ENCODE data around the gene CLTC.

The CLTC gene

DNA sequence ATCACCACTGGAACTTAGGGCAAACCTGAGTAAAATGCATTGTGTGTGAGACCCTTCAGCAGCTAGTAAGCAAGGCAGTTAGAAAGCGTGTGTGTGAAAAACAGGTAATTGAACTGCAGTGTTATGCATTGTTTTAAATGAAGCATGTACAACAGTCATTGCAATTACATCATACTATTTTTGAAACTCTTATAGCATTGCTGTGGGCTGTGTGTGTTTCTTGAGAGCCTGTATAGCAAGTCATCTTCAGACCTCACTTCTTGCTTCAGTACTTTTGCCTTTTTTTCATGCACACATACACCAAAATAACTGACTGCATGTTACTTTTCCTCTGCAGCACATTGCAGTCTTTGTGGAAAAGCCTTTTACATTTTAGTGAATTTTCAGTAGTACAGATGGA lies 68.3 kb downstream of the CLTC start:
- TF ChIP-seq SIN3A (IDR thresholded peaks at IDR 0.05; ENCODE audit: borderline replicate concordance, insufficient read depth, low read length): no peak
- no peak; the same call in 1 of the 2 replicates for TF ChIP-seq POLR2AphosphoS5 (IDR thresholded peaks at IDR 0.05; ENCODE audit: low read depth, low read length)
- no peak for TF ChIP-seq TAF1 (IDR thresholded peaks at IDR 0.05; ENCODE audit: borderline replicate concordance, insufficient read depth, low read length)
- TF ChIP-seq FOXP2 (optimal IDR thresholded peaks at IDR 0.05; ENCODE audit: borderline replicate concordance, extremely low read depth, extremely low read length, insufficient read depth): no peak
- TF ChIP-seq, protein P1, sequence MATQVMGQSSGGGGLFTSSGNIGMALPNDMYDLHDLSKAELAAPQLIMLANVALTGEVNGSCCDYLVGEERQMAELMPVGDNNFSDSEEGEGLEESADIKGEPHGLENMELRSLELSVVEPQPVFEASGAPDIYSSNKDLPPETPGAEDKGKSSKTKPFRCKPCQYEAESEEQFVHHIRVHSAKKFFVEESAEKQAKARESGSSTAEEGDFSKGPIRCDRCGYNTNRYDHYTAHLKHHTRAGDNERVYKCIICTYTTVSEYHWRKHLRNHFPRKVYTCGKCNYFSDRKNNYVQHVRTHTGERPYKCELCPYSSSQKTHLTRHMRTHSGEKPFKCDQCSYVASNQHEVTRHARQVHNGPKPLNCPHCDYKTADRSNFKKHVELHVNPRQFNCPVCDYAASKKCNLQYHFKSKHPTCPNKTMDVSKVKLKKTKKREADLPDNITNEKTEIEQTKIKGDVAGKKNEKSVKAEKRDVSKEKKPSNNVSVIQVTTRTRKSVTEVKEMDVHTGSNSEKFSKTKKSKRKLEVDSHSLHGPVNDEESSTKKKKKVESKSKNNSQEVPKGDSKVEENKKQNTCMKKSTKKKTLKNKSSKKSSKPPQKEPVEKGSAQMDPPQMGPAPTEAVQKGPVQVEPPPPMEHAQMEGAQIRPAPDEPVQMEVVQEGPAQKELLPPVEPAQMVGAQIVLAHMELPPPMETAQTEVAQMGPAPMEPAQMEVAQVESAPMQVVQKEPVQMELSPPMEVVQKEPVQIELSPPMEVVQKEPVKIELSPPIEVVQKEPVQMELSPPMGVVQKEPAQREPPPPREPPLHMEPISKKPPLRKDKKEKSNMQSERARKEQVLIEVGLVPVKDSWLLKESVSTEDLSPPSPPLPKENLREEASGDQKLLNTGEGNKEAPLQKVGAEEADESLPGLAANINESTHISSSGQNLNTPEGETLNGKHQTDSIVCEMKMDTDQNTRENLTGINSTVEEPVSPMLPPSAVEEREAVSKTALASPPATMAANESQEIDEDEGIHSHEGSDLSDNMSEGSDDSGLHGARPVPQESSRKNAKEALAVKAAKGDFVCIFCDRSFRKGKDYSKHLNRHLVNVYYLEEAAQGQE (IDR thresholded peaks at IDR 0.05; ENCODE audit: insufficient read depth in 1 of 2, low read depth in 2 of 2, low read length in 2 of 2): no peak

DNA sequence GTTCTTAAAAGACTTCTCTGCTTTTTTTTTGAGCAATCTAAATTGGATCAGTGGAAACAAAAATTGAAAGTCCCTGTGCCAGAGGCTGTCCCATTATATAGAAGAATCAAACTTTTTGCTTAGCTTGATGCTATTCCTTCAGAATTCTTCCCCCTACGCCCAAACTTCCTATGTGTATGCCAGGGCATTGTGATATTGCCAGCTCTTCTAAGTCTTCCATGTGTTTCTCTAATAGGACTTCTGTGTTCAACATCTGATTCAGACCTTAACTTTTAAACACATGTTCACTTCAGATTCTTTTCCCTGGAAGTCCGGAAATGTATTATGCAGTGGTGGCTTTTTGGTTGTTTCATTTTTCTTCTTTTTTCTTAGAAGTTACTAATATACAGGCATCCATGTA lies 68.8 kb downstream of the CLTC start:
- TF ChIP-seq FOXP2 (optimal IDR thresholded peaks at IDR 0.05; ENCODE audit: borderline replicate concordance, extremely low read depth, extremely low read length, insufficient read depth) (no peak), POLR2AphosphoS5 (IDR thresholded peaks at IDR 0.05; ENCODE audit: low read depth, low read length) (no peak), SIN3A (IDR thresholded peaks at IDR 0.05; ENCODE audit: borderline replicate concordance, insufficient read depth, low read length) (no peak), TAF1 (IDR thresholded peaks at IDR 0.05; ENCODE audit: borderline replicate concordance, insufficient read depth, low read length) (no peak)
- TF ChIP-seq, protein P1 (IDR thresholded peaks at IDR 0.05; ENCODE audit: insufficient read depth in 1 of 2, low read depth in 2 of 2, low read length in 2 of 2): no peak

- TF ChIP-seq POLR2AphosphoS5 (IDR thresholded peaks at IDR 0.05; ENCODE audit: low read depth, low read length) (no peak), TAF1 (IDR thresholded peaks at IDR 0.05; ENCODE audit: borderline replicate concordance, insufficient read depth, low read length) (no peak), SIN3A (IDR thresholded peaks at IDR 0.05; ENCODE audit: borderline replicate concordance, insufficient read depth, low read length) (no peak)
Observed at GRCh38 chr17:59693582-59693981, 73.9 kb downstream of the CLTC start.

GRCh38 chr17:59694344-59694743 lies 74.6 kb downstream of the CLTC start:
- TF ChIP-seq FOXP2 (optimal IDR thresholded peaks at IDR 0.05; ENCODE audit: borderline replicate concordance, extremely low read depth, extremely low read length, insufficient read depth): no peak
- TF ChIP-seq, protein P1 (IDR thresholded peaks at IDR 0.05; ENCODE audit: insufficient read depth in 1 of 2, low read depth in 2 of 2, low read length in 2 of 2): no peak
- no peak for TF ChIP-seq TAF1 (IDR thresholded peaks at IDR 0.05; ENCODE audit: borderline replicate concordance, insufficient read depth, low read length)
- TF ChIP-seq SIN3A (IDR thresholded peaks at IDR 0.05; ENCODE audit: borderline replicate concordance, insufficient read depth, low read length): no peak
- 0 out of 2 replicates have a peak, but pooled peaks have one; percentile 36 for TF ChIP-seq POLR2AphosphoS5 (IDR thresholded peaks at IDR 0.05; ENCODE audit: low read depth, low read length)

GRCh38 chr17:59695945-59696681 lies 76.4 kb downstream of the CLTC start:
- no peak for TF ChIP-seq FOXP2 (optimal IDR thresholded peaks at IDR 0.05; ENCODE audit: borderline replicate concordance, extremely low read depth, extremely low read length, insufficient read depth)
- TF ChIP-seq, protein P1 (IDR thresholded peaks at IDR 0.05; ENCODE audit: insufficient read depth in 1 of 2, low read depth in 2 of 2, low read length in 2 of 2): no peak
- TF ChIP-seq TAF1 (IDR thresholded peaks at IDR 0.05; ENCODE audit: borderline replicate concordance, insufficient read depth, low read length): no peak
- TF ChIP-seq POLR2AphosphoS5 (IDR thresholded peaks at IDR 0.05; ENCODE audit: low read depth, low read length): no peak; the same call in 1 of the 2 replicates
- TF ChIP-seq SIN3A (IDR thresholded peaks at IDR 0.05; ENCODE audit: borderline replicate concordance, insufficient read depth, low read length): no peak
